NCI-H1417 treated with DMSO at 0.1 percent for 48 hours (cell line): ENCODE data around the gene RAB39B.

ENCODE experiments used
- DNase-seq: peaks from one replicate; lab custom pipeline; 2025; lab: John Stamatoyannopoulos, UW

RAB39B gene

GRCh38 chrX:155215443-155216178, 48.7 kb downstream of the RAB39B start:
- no peak for DNase-seq

- no peak for DNase-seq
These were observed 50.6 kb downstream of the RAB39B start for GRCh38 chrX:155213731-155214130.

GRCh38 chrX:155211208-155211607, 53.1 kb downstream of the RAB39B start:
- no peak for DNase-seq
